Activated CD4-positive, alpha-beta T cell treated with anti-CD3 and anti-CD28 coated beads for 24 hours (primary cell): ENCODE data around the gene CENPN.

ENCODE experiments used
- DNase-seq, 2 donors: peaks; one replicate each; pipeline ENCODE4 v3.0.0-alpha.2; 2020; ENCODE audit warnings: low read depth in 2 of 2

Gene CENPN

DNA sequence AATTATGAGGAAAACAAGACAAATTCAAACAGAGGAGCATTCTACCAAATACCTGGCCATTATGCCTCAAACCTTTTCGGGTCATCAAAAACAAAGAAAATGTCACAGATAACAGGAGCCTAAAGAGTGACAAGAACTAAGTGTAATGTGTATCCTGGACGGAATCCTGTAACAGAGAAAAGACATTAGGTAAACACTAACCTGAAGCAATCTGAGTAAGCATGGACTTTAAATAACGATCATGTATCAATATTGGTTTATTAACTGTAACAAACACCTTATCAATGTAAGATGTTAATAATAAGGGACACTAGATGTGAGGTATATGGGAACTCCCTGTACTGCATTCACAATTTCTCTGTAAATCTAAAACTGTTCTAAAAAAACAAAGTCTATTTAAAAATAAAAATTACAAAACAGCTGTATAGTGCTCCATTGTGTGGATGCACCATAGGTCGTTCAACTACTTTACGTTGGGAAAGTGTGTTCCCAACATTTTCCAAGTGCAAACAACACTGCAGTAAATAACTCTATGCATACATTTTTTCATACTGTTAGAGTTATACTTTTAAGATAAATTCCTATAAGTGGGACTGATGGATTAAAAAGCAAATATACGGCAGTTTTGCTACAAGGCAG is 15.1 kb upstream of the CENPN start:
- DNase-seq = no peak

- DNase-seq = no peak
These were observed 14.2 kb upstream of the CENPN start for GRCh38 chr16:80992676-80993293.

DNA sequence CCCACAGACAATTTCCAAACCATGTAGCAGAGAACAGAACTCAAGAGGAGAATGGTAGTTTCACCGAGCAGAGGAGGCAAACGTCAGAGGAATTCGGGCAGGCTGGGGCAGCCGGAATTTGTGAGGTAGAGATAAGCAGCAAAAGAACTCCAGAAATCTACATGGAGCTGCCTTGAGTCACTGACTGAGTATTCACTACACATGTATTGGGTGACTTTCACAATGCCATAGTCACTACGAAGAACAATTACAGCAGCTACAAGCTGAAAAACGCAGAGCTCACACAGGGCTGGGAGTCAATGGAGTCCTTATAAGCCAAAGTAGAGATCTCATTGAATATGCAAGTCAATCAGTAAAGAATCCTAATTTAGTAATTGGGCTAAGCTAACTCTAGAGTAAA is 13.7 kb upstream of the CENPN start:
- no peak for DNase-seq

DNA sequence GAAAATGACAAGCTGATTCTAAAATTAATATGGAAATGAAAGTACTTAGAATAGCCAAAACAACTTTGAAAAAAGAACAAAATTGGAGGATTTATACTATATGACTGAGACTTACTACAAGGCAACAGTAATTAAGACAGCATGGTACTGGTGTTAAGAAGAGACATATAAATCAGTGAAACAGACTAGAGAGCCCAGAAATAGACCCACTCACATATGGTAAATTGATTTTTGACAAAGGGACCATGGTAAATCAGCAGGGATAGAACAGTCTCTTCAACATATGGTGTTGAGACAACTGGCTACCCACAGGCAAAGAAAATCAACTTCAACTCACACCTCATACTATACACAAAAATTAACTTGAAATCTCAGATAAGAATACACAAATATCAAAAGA is 13.2 kb upstream of the CENPN start:
- DNase-seq = no peak

DNA sequence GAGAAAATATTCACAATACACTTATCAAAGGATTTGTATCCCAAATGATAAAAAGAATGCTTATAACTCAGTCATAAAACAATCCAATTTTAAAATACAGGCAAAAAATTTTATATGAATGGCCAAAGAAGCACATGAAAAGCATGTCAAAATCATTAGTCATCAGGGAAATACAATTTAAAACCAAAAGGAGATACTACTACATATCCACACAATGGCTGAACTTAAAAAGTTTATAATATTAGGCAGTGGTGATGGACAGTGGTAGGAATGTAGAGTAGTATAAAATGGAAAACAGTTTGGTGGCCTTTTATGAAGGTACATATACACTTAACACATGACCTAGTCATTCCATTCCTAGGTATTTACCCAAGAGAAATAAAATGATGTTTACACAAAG is 12.6 kb upstream of the CENPN start:
- DNase-seq = no peak

GRCh38 chr16:80996688-80997138 is 10.3 kb upstream of the CENPN start:
- DNase-seq = no peak

GRCh38 chr16:80997139-80997798 is 9.7 kb upstream of the CENPN start:
- no peak for DNase-seq

- DNase-seq = no peak
These were observed 8.9 kb upstream of the CENPN start for GRCh38 chr16:80997964-80998620.

DNA sequence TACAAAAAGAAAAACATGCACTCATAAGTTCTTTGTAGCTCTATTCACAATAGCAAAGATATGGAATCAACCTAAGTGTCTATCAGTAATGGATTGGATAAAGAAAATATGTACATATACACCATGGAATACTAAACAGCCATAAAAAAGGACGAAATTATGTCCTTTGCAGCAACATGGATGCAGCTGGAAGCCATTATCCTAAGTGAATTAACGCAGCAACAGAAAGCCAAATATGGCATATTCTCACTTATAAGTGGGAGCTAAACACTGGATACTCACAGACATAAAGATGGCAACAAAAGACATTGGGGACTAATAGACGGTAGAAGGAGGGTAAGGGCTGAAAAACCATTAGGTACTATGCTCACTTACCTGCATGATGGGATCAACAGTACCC is 6.1 kb upstream of the CENPN start:
- DNase-seq = no peak

DNA sequence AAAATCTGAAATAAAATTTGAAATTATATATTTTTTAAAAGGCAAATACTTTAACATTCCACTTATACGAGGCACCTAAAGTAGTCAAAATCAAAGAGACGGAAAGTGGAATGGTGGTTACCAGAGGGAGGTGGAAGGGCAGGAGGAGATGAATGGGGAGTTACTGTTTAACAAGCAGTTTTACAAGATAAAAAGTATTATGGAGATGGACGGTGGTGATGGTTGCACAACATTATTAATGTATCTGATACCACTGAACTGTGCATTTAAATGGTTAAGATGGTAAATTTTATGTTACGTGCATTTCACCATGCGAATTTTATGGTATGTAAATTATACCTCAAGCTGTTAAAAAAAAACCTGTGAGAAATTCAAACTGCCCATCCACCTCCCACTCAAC is 5.7 kb upstream of the CENPN start:
- DNase-seq = no peak

GRCh38 chr16:81003064-81003463 is 4.0 kb upstream of the CENPN start:
- no peak for DNase-seq

GRCh38 chr16:81003610-81004460 is 3.2 kb upstream of the CENPN start:
- DNase-seq = no peak

DNA sequence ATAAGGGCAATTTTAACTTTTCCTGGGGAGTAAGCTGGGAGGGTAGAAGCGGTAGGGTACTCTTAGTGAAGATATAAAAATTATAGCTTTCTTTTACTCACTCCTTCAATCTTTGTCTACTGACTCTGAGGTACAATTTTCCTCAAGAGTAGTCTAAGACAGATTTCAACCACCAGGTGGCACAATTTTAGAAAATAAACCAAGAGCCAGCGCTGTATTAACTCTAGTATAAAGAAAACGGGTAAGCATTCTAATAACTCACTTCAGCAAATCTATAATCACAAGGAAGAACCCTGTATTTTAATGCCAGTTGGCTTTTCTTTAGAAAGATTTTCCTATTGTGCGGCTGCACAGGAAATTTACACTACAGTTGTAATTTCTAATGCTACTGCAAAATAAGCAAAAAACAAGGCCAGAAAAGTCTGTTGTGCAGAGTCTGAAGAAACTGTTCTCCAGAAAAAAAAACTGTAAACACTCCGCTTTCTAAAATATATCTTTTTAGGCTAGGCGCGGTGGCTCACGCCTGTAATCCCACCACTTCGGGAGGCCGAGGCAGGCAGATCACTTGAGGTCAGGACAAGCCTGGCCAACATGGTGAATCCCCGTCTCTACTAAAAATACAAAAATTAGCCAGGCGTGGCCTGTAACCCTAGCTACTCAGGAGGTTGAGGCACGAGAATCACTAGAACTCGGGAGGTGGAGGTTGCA is 2.2 kb upstream of the CENPN start:
- peak in 1 of 2 donors; percentile 25 for DNase-seq

- DNase-seq = no peak
These were observed 1.3 kb upstream of the CENPN start for GRCh38 chr16:81005610-81006161.

- DNase-seq = peak; percentile 58 to 62
These were observed 702 bp upstream of the CENPN start for GRCh38 chr16:81006211-81006812.

DNA sequence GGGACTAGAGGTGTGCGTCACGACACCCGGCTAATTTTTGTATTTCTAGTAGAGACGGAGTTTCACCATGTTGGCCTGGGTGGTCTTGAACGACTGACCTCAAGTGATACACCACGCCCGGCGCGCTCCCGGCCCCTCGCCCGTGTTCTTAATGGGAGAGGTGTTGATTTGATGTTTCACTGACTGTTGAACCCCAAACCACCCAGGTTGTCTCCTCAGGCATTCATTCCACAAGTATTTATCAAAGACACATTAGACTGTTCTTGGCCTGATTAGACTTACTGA is 1.4 kb downstream of the CENPN start:
- DNase-seq = no peak

DNA sequence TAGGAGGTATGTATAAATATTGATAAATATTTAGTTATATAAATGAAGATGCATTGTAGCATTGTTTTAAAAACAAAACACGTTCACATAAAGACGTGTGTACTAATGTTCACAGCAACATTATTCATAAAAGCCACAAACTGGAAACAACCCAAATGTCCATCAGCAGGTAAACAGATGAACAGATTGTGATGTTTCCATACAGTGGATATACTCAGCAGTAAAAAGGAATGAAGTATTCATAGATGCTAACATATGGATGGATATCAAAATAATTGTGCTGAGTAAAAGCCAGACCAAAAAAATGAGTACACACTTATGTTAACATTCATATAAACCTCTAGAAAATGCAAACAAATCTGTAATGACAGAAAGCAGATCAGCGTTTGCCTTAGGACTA is 6.0 kb downstream of the CENPN start:
- DNase-seq = no peak

DNA sequence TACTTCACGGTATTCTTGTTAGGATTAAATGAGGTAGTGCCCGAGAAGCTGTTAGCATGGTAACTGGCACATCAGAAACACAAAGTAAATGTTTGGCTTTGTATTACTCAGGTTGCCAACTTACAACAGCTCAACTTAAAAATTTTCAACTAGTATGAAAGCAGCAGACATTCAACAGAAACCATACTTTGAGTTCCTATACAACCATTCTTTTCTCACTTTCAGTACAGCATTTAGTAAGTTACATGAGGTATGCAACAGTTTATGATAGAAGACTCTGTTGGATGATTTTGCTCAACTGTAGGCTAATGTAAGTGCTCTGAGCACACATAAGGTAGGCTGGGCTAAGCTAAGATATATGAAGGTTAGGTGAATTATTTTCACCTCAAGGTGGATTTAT is 7.7 kb downstream of the CENPN start:
- no peak for DNase-seq

- no peak for DNase-seq
These were observed 11.5 kb downstream of the CENPN start for GRCh38 chr16:81018496-81018895.

GRCh38 chr16:81026429-81026828 is 19.4 kb downstream of the CENPN start:
- no peak for DNase-seq
